Measurements from ENCODE around the gene GRB10.
"Not testable (repeated sequence)": the region's sequence is repeated elsewhere in the genome, so short reads cannot be mapped to it uniquely, and the experiment has no call there.

Gene GRB10

DNA sequence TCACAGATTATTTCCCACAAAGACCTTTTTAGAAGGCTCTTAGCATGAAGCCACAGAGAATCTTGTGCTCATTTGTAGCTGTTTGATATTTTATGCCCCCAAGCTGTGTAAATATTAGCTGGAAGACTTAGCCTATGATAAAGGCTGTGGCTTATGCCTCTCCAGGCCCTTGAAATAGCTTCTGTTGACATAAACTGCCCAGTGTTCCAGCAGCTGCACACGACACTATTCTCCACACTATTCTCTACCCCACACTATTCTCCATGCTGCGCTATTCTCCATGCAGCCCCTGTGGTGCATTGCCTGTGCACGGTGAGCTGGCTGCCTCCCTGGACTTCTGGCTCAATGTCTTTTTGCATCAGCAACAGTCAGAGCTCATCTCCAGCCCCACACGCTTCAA is 230.6 kb downstream of the GRB10 start:
- Histone ChIP-seq H3K36me3 (replicated peaks; ENCODE audit: low read depth, low read length) (no peaks in the 10 kb centered on the region), H2AFZ (ENCODE audit: low read depth, low read length) (no peak overlapping the region), H3K9me3 (ENCODE audit: insufficient read depth, low read length) (no peaks in the 10 kb centered on the region), H3K4me2 (ENCODE audit: low read length) (no peak overlapping the region), H3K4me1 (ENCODE audit: low read length) (no peaks in the 10 kb centered on the region), H3K27me3 (ENCODE audit: low read depth, low read length) (peaks cover 37% of the 10 kb centered on the region), H3K79me2 (ENCODE audit: low read length) (no peaks in the 10 kb centered on the region), H3K9ac (ENCODE audit: low read length) (no peak overlapping the region), H3K27ac (ENCODE audit: low read length) (no peak overlapping the region), H3K4me3 (ENCODE audit: low read length) (no peak overlapping the region), H4K20me1 (ENCODE audit: insufficient read depth, low read length) (no peaks in the 10 kb centered on the region)
- TF ChIP-seq, protein P1, sequence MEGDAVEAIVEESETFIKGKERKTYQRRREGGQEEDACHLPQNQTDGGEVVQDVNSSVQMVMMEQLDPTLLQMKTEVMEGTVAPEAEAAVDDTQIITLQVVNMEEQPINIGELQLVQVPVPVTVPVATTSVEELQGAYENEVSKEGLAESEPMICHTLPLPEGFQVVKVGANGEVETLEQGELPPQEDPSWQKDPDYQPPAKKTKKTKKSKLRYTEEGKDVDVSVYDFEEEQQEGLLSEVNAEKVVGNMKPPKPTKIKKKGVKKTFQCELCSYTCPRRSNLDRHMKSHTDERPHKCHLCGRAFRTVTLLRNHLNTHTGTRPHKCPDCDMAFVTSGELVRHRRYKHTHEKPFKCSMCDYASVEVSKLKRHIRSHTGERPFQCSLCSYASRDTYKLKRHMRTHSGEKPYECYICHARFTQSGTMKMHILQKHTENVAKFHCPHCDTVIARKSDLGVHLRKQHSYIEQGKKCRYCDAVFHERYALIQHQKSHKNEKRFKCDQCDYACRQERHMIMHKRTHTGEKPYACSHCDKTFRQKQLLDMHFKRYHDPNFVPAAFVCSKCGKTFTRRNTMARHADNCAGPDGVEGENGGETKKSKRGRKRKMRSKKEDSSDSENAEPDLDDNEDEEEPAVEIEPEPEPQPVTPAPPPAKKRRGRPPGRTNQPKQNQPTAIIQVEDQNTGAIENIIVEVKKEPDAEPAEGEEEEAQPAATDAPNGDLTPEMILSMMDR (IDR thresholded peaks at IDR 0.05; ENCODE audit: low read depth, low read length), result no peak
- no peak for TF ChIP-seq EZH2phosphoT487 (IDR thresholded peaks at IDR 0.05; ENCODE audit: low read depth)

DNA sequence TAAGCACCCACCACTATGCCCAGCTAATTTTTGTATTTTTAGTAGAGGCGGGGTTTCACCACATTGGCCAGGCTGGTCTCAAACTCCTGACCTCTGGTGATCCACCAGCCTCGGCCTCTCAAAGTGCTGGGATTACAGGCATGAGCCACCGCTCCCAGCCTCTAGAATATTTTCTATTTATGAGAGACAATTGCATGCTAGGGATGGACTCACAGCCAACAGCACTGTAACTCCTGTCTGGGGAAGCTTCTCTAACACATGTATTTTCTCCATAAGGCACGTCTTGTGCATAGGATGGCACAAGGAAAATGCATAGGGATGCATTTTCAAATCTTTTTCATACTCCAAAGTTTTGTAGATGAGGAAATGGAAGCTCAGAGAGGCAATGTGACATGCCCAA is 237.1 kb downstream of the GRB10 start:
- not testable (repeated sequence) for H3K79me2 ChIP-seq (ENCODE audit: low read length); H3K4me3 ChIP-seq (ENCODE audit: low read length); H3K4me2 ChIP-seq (ENCODE audit: low read length); H3K9ac ChIP-seq (ENCODE audit: low read length); H3K36me3 ChIP-seq (replicated peaks; ENCODE audit: low read depth, low read length); H3K4me1 ChIP-seq (ENCODE audit: low read length); H3K9me3 ChIP-seq (ENCODE audit: insufficient read depth, low read length); H2AFZ ChIP-seq (ENCODE audit: low read depth, low read length); H3K27ac ChIP-seq (ENCODE audit: low read length); H4K20me1 ChIP-seq (ENCODE audit: insufficient read depth, low read length)
- peaks cover 18% of the 10 kb centered on the region for H3K27me3 ChIP-seq (ENCODE audit: low read depth, low read length)

DNA sequence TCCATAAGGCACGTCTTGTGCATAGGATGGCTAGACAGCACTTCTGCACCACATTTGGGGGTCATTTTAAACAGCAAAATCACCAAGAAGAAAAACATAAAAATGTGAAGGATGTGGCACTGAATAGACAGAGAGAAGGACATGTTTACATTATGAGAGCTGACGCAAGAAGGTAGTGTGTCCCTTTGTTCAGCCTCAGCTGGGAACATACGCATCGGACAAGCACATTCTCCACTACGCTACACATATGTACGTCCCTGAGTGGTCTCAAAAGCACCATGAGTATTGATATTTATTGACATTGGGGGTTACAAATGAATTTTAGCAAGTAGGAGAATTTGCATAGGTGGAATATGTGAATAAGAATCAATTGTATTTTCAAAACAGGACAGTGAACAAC is 237.7 kb downstream of the GRB10 start:
- no peak for TF ChIP-seq EZH2phosphoT487 (IDR thresholded peaks at IDR 0.05; ENCODE audit: low read depth)
- TF ChIP-seq, protein P1 (IDR thresholded peaks at IDR 0.05; ENCODE audit: low read depth, low read length), result no peak
- Histone ChIP-seq H3K4me3 (ENCODE audit: low read length) (no peak overlapping the region), H3K36me3 (replicated peaks; ENCODE audit: low read depth, low read length) (no peaks in the 10 kb centered on the region), H3K9me3 (ENCODE audit: insufficient read depth, low read length) (no peaks in the 10 kb centered on the region), H2AFZ (ENCODE audit: low read depth, low read length) (no peak overlapping the region), H3K27me3 (ENCODE audit: low read depth, low read length) (peaks cover 18% of the 10 kb centered on the region), H3K27ac (ENCODE audit: low read length) (no peak overlapping the region), H4K20me1 (ENCODE audit: insufficient read depth, low read length) (no peaks in the 10 kb centered on the region), H3K9ac (ENCODE audit: low read length) (no peak overlapping the region), H3K79me2 (ENCODE audit: low read length) (no peaks in the 10 kb centered on the region), H3K4me1 (ENCODE audit: low read length) (no peaks in the 10 kb centered on the region), H3K4me2 (ENCODE audit: low read length) (no peak overlapping the region)

DNA sequence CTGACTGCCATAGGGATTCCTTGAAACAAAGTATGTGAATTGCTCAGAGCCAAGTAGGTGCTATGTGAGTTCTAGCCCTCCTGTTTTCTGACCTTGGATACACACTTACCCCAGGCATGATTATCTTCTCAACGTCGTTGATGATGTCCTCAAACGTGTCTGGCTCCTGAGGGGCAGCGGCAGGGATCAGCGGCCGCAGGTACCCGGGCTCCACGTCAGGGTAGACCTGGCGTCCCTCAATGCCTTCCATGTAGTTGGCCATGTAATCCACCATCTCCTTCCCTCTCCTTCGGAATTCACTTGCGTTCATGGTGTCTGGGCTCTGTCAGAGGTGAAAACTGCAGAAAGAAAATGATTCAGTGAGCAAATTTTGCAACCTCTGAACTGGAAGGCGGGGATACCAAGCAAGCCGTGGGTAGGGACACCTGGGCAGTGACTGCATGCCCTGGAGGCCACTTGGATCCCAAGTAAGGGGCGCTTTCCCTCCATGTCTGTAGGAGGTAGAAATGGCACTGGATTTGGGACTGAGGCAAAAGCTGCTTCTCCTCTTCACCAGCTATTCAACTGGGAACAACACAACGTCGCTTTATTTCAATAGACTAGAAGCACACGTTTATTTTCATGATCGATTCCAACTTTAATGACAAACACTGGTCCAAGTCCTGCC is 238.8 kb downstream of the GRB10 start:
- no peak overlapping the region for H2AFZ ChIP-seq (ENCODE audit: low read depth, low read length)
- no peaks in the 10 kb centered on the region for H3K9me3 ChIP-seq (ENCODE audit: insufficient read depth, low read length)
- no peaks in the 10 kb centered on the region for H3K4me1 ChIP-seq (ENCODE audit: low read length)
- no peaks in the 10 kb centered on the region for H3K79me2 ChIP-seq (ENCODE audit: low read length)
- no peak overlapping the region for H3K9ac ChIP-seq (ENCODE audit: low read length)
- no peak overlapping the region for H3K4me2 ChIP-seq (ENCODE audit: low read length)
- TF ChIP-seq EZH2phosphoT487 (IDR thresholded peaks at IDR 0.05; ENCODE audit: low read depth), result no peak
- TF ChIP-seq, protein P1 (IDR thresholded peaks at IDR 0.05; ENCODE audit: low read depth, low read length), result no peak
- peaks cover 15% of the 10 kb centered on the region for H3K27me3 ChIP-seq (ENCODE audit: low read depth, low read length)
- no peak overlapping the region for H3K4me3 ChIP-seq (ENCODE audit: low read length)
- no peak overlapping the region for H3K27ac ChIP-seq (ENCODE audit: low read length)
- H4K20me1 ChIP-seq (ENCODE audit: insufficient read depth, low read length), result no peaks in the 10 kb centered on the region
- no peaks in the 10 kb centered on the region for H3K36me3 ChIP-seq (replicated peaks; ENCODE audit: low read depth, low read length)
